NOMO-1 treated with DMSO at 0.1 percent for 48 hours (cell line): ENCODE measurements around the gene RDX.
"Not testable (repeated sequence)": the region's sequence is repeated elsewhere in the genome, so short reads cannot be mapped to it uniquely, and the experiment has no call there.

Experiments used
- DNase-seq: peaks from one replicate; lab custom pipeline; 2025; ENCODE audit not compliant: unreplicated experiment; lab: John Stamatoyannopoulos, UW

RDX gene

GRCh38 chr11:110272919-110273318, 23.5 kb downstream of the RDX start:
- DNase-seq: no peak

DNA sequence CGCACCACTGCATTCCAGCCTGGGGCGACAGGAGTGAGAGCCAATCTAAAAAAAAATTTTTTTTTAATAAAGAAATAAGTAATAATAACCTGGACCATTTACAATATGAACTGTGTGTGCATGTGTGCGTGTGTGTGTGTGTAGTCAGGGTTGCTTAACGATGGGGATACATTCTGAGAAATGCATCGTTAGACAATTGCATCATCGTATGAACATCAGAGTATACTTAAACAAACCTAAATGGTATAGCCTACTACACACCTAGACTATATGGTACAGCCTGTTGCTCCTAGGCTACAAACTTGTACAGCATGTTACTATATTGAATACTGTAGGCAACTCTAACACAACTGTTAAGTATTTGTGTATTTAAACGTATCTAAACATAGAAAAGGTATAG, 26.4 kb downstream of the RDX start:
- DNase-seq: no peak

- DNase-seq: no peak
Observed at GRCh38 chr11:110268441-110268840, 28.0 kb downstream of the RDX start.

DNA sequence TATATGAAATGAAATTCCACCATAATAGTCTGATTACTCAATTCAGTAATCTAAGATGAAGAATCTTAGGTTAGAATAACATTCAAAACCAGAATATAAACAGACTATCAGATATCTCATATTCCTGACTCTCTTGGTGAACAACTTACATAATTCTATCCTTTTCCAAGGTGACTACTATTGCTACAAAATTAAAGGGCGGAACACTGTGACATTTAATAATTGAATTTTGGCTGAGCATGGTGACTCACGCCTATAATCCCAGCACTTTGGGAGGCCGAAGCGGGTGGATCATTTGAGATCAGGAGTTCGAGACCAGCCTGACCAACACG, 34.4 kb downstream of the RDX start:
- DNase-seq: no peak

- no peak for DNase-seq
Observed at GRCh38 chr11:110261195-110262071, 35.0 kb downstream of the RDX start.

GRCh38 chr11:110253525-110253924, 42.9 kb downstream of the RDX start:
- DNase-seq: no peak

- DNase-seq: no peak
Observed at GRCh38 chr11:110251836-110252235, 44.6 kb downstream of the RDX start.

DNA sequence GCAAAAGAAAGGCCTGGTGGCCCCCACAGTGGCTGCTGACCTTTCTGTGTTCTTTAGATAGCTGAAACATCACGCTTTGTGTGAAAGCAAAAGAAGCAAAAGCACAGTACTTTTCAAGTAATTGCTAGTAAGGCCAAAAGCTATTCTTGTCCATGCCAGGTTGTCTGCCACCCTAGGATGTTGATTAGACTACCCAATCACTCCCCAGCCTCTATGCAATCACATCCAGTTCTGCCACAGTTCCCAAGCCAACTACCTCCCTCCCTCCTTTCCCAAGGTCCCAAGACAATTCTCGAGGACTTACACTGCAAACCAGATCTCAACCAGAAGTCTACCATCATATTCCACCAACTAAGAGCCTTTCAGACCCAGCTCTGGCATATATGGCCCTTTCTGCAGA, 46.2 kb downstream of the RDX start:
- no peak for DNase-seq

DNA sequence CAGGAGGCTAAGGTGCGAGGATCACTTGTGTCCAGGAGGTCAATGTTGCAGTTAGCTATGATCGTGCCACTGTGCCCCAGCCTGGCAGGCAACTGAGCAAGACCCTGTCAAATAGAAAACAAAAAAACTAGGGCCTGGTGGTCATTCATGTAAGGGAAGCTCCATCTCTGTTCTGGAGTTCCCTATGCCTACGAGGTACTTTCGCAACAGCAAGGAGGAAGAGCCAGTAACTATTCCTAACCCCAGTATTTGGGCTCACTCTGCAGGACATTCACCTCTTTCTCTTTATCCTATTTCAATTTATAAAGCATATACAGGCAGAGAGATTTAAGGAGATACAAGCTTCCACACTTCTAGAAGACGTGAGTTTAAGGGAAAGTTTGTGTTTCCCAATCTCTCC, 46.6 kb downstream of the RDX start:
- no peak for DNase-seq

- DNase-seq: no peak
Observed at GRCh38 chr11:110249066-110249465, 47.3 kb downstream of the RDX start.

DNA sequence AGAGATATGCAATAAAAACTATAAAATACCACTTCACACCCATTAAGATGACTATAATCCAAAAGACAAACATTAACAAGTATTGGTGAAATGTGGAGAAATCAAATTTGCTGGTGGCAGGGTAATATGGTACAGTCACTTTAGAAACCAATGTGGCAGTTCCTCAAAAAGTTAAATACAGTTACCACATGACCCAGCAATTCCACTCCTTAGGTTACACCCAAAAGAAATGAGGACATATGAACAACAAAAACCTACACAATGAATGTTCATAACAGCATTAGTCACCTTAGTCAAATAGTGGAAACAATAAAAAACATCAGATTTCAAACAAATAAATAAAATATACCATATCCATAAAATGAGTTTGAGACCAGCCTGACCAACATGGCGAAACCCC, 52.6 kb downstream of the RDX start:
- peak; percentile 17 for DNase-seq

DNA sequence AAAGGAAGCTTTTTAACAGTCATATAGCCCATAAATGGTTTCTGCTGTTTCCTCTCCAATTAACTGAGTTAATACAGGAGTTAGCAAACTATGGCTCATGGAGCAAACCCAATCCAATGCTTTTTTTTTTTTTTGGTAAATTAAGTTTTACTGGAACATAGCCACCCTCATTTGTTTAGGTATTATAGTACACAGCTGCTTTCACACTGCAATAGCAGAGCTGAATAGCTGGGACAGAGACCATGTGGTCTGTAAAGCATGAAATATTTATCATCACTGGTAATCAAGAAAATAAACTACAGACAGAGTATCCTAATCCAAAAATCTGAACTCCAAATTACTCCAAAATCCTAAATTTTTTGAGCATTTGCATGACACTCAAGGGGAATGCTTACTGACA, 53.7 kb downstream of the RDX start:
- no peak for DNase-seq

DNA sequence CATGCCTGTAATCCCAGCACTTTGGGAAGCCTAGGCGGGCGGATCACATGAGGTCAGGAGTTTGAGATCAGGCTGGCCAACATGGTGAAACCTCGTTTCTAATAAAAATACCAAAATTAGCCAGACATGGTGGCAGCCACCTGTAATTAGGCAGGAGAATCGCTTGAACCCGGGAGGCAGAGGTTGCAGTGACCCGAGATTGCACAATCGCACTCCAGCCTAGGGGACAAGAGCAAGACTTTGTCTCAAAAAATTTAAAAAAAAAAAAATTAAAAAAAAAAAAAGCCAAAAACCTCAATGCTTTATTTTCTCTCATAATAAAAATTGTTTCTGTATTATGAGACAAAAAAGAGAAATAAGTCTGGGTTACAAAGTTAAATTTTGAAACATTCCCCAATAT, 54.2 kb downstream of the RDX start:
- no peak for DNase-seq

- DNase-seq: no peak
Observed at GRCh38 chr11:110235966-110236365, 60.4 kb downstream of the RDX start.

DNA sequence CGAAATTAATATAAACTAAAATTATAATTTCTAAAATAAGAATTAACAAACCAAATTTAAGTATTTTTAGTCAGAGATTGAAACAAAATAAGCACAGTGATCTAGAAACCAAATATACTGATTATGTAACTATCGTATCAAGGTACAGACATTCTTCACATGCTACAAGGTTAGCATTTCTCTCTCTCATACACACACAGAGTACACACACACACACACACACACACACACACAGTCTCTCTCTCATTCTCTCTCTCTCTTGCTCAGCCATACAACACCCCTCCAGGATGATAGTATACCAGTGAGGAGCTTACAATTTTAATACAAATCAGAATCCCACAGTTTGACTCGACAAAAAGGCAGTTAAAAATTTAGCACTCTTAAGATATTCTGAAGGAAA, 66.0 kb downstream of the RDX start:
- no peak for DNase-seq

DNA sequence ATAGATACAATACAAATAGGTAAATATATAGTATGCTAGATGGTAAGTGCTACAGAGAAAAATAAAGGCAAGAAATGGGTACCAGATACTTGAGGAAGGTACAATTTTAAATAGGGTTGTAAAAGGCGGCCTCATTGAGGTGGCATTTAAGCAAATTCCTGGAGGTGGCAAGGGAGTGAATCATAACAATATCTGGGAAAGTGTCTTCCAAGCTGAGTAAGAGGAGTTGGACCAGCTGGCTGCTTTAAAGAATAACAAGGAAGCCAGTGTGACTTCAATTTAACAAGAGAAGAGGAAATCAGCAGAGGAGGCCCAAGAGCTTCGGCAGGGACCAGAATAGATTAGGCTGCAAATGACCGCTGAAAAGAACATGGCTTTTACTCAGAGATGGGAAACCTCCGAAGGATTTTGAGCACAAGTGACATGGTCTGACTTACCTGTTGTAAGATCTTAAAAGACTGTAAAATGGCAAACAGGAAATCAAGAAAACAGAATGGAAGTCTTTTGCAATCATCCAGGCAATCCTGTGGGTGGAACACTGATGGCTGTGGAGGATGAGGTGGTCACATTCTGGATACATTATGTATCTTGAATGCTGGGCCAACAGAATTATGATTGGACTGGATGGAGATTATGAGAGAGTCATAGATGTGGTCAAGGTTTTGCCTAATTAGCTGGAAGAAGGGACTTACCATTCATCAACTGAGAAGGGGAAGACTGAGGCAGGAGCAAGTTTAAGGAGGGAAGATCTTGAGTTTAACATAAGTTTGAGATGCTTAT, 77.2 kb downstream of the RDX start:
- no peak for DNase-seq

GRCh38 chr11:110217936-110218335, 78.5 kb downstream of the RDX start:
- DNase-seq: no peak

DNA sequence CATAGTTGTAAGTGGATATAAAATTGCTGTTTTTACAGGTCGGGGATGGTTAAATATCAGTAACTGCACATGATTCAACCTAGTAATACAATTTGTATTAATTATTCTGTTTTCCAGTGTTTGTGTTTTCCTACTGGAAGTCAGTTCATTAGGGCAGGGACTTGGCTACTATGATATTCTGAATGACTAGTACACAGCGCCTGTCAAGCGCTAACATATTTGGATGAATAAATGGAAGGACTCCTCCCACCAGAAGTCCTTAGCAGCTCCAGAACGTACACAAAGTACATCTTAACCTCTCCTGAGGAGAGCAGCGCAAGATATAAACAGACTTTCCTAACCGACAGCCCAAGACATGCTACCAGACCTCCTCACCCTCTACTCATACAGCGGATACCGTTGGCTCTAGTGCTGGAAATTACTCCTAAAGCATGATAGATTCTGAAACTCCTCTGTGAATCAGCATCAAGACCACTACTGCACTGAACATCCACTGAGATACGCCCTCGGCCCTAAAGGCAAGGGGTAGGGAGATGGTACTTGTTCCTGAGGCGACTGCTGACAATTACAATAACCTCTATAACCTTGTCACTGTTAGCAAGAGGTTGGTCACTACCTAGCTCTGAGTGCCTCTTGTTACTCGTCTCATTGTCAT, 79.1 kb downstream of the RDX start:
- no peak for DNase-seq

DNA sequence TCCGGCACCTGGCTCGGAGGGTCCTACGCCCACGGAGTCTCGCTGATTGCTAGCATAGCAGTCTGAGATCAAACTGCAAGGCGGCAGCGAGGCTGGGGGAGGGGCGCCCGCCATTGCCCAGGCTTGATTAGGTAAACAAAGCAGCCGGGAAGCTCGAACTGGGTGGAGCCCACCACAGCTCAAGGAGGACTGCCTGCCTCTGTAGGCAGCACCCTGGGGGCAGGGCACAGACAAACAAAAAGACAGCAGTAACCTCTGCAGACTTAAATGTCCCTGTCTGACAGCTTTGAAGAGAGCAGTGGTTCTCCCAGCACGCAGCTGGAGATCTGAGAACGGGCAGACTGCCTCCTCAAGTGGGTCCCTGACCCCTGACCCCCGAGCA, 87.1 kb downstream of the RDX start:
- DNase-seq: not testable (repeated sequence)

DNA sequence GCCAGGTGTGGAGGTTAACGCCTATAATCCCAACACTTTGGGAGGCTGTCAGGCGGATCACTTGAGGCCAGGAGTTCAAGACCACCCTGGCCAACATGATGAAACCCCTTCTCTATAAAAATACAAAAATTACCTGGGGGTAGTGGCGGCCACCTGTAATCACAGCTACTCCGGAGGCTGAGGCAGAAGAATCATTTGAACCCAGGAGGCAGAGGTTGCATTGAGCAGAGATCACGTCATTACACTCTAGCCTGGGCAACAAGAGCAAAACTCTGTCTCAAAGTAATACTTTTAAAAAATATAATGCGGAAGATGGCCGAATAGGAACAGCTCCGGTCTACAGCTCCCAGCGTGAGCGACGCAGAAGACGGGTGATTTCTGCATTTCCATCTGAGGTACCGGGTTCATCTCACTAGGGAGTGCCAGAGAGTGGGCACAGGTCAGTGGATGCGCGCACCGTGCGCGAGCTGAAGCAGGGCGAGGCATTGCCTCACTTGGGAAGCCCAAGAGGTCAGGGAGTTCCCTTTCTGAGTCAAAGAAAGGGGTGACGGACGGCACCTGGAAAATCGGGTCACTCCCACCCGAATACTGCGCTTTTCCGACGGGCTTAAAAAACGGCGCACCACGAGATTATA, 87.6 kb downstream of the RDX start:
- DNase-seq: not testable (repeated sequence)

GRCh38 chr11:110207123-110207522, 89.3 kb downstream of the RDX start:
- no peak for DNase-seq

DNA sequence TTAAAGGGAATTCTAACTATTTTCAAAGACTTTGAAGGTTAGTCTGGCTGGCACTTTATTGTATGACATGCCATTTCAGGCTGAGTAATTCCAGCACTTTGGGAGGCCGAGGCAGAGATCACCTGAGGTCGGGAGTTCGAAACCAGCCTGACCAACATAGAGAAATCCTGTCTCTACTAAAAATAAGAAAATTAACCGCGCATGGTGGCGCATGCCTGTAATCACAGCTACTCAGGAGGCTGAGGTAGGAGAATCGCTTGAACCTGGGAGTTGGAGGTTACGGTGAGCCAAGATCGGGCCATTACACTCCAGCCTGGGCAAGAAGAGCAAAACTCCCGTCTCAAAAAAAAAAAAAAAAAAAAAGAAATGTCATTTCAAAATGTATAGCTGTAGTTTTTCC, 95.6 kb downstream of the RDX start:
- DNase-seq: no peak
